NCI-H1048 (cell line): Measurements from ENCODE around the gene NDEL1.

Experiments used
- DNase-seq: peaks from one replicate; lab custom pipeline; 2025; lab: John Stamatoyannopoulos, UW

The NDEL1 gene

GRCh38 chr17:8455665-8456209, 20.1 kb downstream of the NDEL1 start:
- no peak for DNase-seq

GRCh38 chr17:8458128-8458527, 22.4 kb downstream of the NDEL1 start:
- DNase-seq: no peak

- DNase-seq: no peak
Measured at GRCh38 chr17:8459107-8459506, 23.4 kb downstream of the NDEL1 start.

- no peak for DNase-seq
Measured at GRCh38 chr17:8459831-8460230, 24.1 kb downstream of the NDEL1 start.

- no peak for DNase-seq
Measured at GRCh38 chr17:8462564-8462963, 26.9 kb downstream of the NDEL1 start.

GRCh38 chr17:8463099-8463498, 27.4 kb downstream of the NDEL1 start:
- no peak for DNase-seq

GRCh38 chr17:8464941-8465340, 29.3 kb downstream of the NDEL1 start:
- DNase-seq: no peak

GRCh38 chr17:8465356-8465755, 29.7 kb downstream of the NDEL1 start:
- DNase-seq: no peak

GRCh38 chr17:8465759-8466158, 30.1 kb downstream of the NDEL1 start:
- DNase-seq: no peak

GRCh38 chr17:8466456-8466855, 30.8 kb downstream of the NDEL1 start:
- DNase-seq: no peak

GRCh38 chr17:8466873-8467272, 31.2 kb downstream of the NDEL1 start:
- no peak for DNase-seq

GRCh38 chr17:8467527-8467926, 31.8 kb downstream of the NDEL1 start:
- no peak for DNase-seq

- no peak for DNase-seq
Measured at GRCh38 chr17:8468127-8468526, 32.4 kb downstream of the NDEL1 start.

- no peak for DNase-seq
Measured at GRCh38 chr17:8468980-8469379, 33.3 kb downstream of the NDEL1 start.

- DNase-seq: no peak
Measured at GRCh38 chr17:8469964-8470363, 34.3 kb downstream of the NDEL1 start.

GRCh38 chr17:8470447-8471047, 34.9 kb downstream of the NDEL1 start:
- no peak for DNase-seq

GRCh38 chr17:8472663-8473062, 37.0 kb downstream of the NDEL1 start:
- no peak for DNase-seq

GRCh38 chr17:8473451-8474192, 37.9 kb downstream of the NDEL1 start:
- DNase-seq: no peak

- DNase-seq: no peak
Measured at GRCh38 chr17:8474826-8475225, 39.1 kb downstream of the NDEL1 start.

GRCh38 chr17:8475227-8475626, 39.5 kb downstream of the NDEL1 start:
- DNase-seq: no peak

GRCh38 chr17:8475781-8476180, 40.1 kb downstream of the NDEL1 start:
- no peak for DNase-seq

GRCh38 chr17:8476741-8477140, 41.1 kb downstream of the NDEL1 start:
- no peak for DNase-seq

- DNase-seq: no peak
Measured at GRCh38 chr17:8477171-8477570, 41.5 kb downstream of the NDEL1 start.
